KMS-11 (cell line): Measurements from ENCODE around the gene NRF1.
A peak's percentile ranks its signal among the peaks of the same experiment; 100 is the strongest.

Source experiments
- H2AFZ ChIP-seq: fragments of 200-600 bp; sonication (generic); 2 replicates; pipeline ENCODE4 v1.6.1; 2016; ENCODE audit warnings: antibody characterized with exemption, mixed run types, low read depth
- H3K27ac ChIP-seq: fragments of 200-600 bp; sonication (generic); 2 replicates; pipeline ENCODE4 v1.6.1; 2016; ENCODE audit warnings: mild to moderate bottlenecking, mixed run types
- H3K27me3 ChIP-seq: fragments of 200-600 bp; sonication (generic); 2 replicates; pipeline ENCODE4 v1.6.1; 2017; ENCODE audit warnings: mild to moderate bottlenecking, low read depth, mixed run types, moderate library complexity; ENCODE audit not compliant: insufficient read depth
- H3K36me3 ChIP-seq: fragments of 200-600 bp; sonication (generic); 2 replicates; pipeline ENCODE4 v1.6.1; 2017; ENCODE audit warnings: mild to moderate bottlenecking, mixed run types; ENCODE audit not compliant: insufficient read depth
- H3K4me1 ChIP-seq: fragments of 200-600 bp; sonication (generic); 2 replicates; pipeline ENCODE4 v1.6.1; 2016; ENCODE audit warnings: mild to moderate bottlenecking, low read depth, mixed run types; ENCODE audit not compliant: poor library complexity, severe bottlenecking
- H3K4me2 ChIP-seq: fragments of 200-600 bp; sonication (generic); 2 replicates; pipeline ENCODE4 v1.7.0; 2016; ENCODE audit warnings: mild to moderate bottlenecking, mixed run types
- H3K4me3 ChIP-seq: fragments of 200-600 bp; sonication (generic); IDR thresholded peaks from 2 replicates; pipeline ENCODE4 v1.6.1; 2017; ENCODE audit warnings: low read depth, low read length, mixed read lengths; ENCODE audit not compliant: insufficient read depth
- H3K79me2 ChIP-seq: fragments of 200-600 bp; sonication (generic); 2 replicates; pipeline ENCODE4 v1.6.1; 2016; ENCODE audit warnings: low read depth, mixed run types; ENCODE audit not compliant: insufficient read depth
- H3K9ac ChIP-seq: fragments of 200-600 bp; sonication (generic); 2 replicates; pipeline ENCODE4 v1.6.1; 2016; ENCODE audit warnings: mild to moderate bottlenecking, mixed run types
- H4K20me1 ChIP-seq: fragments of 200-600 bp; sonication (generic); 2 replicates; pipeline ENCODE4 v1.6.1; 2016; ENCODE audit warnings: mild to moderate bottlenecking, mixed run types; ENCODE audit not compliant: insufficient read depth
- CTCF ChIP-seq: fragments of 200-600 bp; sonication (generic); conservative IDR thresholded peaks from 2 replicates; pipeline ENCODE4 v1.6.1; 2017; ENCODE audit warnings: low read depth, mild to moderate bottlenecking, antibody characterized with exemption, low read length, moderate library complexity, mixed read lengths

The NRF1 gene

GRCh38 chr7:129690701-129691100 lies 79.2 kb downstream of the NRF1 start:
- no peaks in the 10 kb centered on the region for H4K20me1 ChIP-seq
- H3K79me2 ChIP-seq = no peaks in the 10 kb centered on the region
- no peak overlapping the region for H3K27ac ChIP-seq
- no peak overlapping the region for H3K4me3 ChIP-seq
- H3K36me3 ChIP-seq = no peaks in the 10 kb centered on the region
- no peak overlapping the region for H3K9ac ChIP-seq
- H3K4me2 ChIP-seq = no peak overlapping the region
- H2AFZ ChIP-seq = no peak overlapping the region
- TF ChIP-seq CTCF = no peak
- H3K27me3 ChIP-seq = no peaks in the 10 kb centered on the region
- peaks cover 9% of the 10 kb centered on the region for H3K4me1 ChIP-seq

DNA sequence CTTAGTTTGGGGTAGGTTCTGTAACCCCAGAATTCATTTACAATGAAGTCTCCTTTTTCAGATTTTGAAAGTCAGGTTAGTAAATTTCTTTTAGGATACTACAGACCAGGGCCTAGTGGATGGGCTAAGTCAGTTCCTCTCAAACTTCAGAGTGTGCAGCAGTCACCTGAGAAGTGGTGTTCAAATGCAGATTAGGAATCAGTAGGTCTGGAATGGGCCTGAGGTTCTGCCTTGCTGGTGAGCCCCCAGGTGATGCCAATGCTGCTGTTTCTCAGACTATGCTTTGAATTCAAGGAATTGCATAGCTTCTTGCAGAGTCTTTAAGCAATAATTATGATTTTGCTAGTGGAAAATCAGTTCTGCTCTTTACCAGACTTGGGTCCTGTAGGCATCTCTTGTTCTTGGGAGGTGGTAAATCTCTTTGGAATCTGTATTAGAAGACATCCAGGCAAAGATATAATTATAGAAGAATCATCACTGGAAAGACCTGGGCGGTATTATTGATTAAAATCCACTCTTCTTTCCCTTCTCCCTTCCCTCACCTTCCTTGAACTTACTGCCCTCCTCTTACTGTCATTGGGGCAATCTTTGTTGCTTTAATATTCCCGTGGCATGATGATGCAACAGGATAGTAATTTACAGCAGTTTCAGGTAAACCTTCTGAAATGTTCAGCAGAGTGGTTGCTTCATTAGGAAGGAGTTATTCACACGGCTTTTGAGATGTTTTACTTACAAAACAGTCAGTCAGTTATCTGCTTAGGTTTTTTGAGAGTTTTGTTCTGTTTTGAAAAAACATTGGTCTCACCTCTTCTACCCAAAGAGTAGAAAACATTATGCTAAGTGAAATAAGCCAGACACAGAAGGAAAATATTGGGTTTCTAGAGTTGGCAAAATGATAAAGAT lies 87.2 kb downstream of the NRF1 start:
- Histone ChIP-seq H3K27ac (peak overlapping the region; percentile 2; the same call in 1 of the 2 replicates), H3K36me3 (no peaks in the 10 kb centered on the region), H3K4me1 (peaks cover 22% of the 10 kb centered on the region), H3K79me2 (no peaks in the 10 kb centered on the region), H2AFZ (no peak overlapping the region), H3K27me3 (no peaks in the 10 kb centered on the region), H3K4me3 (no peak overlapping the region), H3K4me2 (peak overlapping the region; percentile 18; the same call in 1 of the 2 replicates), H3K9ac (no peak overlapping the region), H4K20me1 (no peaks in the 10 kb centered on the region)
- TF ChIP-seq CTCF = no peak

GRCh38 chr7:129702316-129702715 lies 90.8 kb downstream of the NRF1 start:
- Histone ChIP-seq H4K20me1 (no peaks in the 10 kb centered on the region), H3K9ac (no peak overlapping the region), H2AFZ (no peak overlapping the region), H3K4me1 (peaks cover 28% of the 10 kb centered on the region), H3K27me3 (no peaks in the 10 kb centered on the region), H3K27ac (no peak overlapping the region), H3K79me2 (no peaks in the 10 kb centered on the region), H3K4me3 (no peak overlapping the region), H3K36me3 (no peaks in the 10 kb centered on the region), H3K4me2 (no peak overlapping the region)
- no peak for TF ChIP-seq CTCF

GRCh38 chr7:129702761-129703338 lies 91.3 kb downstream of the NRF1 start:
- Histone ChIP-seq H2AFZ (no peak overlapping the region), H3K27ac (no peak overlapping the region), H3K79me2 (no peaks in the 10 kb centered on the region), H3K4me2 (no peak overlapping the region), H3K4me3 (no peak overlapping the region), H3K36me3 (no peaks in the 10 kb centered on the region), H4K20me1 (no peaks in the 10 kb centered on the region), H3K9ac (no peak overlapping the region), H3K27me3 (no peaks in the 10 kb centered on the region), H3K4me1 (peaks cover 28% of the 10 kb centered on the region)
- no peak for TF ChIP-seq CTCF
